HG03432 (cell line): Measurements from ENCODE around the gene PGS1.
"Not testable (repeated sequence)": the region's sequence is repeated elsewhere in the genome, so short reads cannot be mapped to it uniquely, and the experiment has no call there.

Source experiments
- ATAC-seq: cut with Tn5 transposase; IDR thresholded peaks from one replicate; pipeline ENCODE4 v1.9.1; 2021; ENCODE audit warnings: mild to moderate bottlenecking, moderate library complexity; ENCODE audit not compliant: unreplicated experiment

The PGS1 gene

DNA sequence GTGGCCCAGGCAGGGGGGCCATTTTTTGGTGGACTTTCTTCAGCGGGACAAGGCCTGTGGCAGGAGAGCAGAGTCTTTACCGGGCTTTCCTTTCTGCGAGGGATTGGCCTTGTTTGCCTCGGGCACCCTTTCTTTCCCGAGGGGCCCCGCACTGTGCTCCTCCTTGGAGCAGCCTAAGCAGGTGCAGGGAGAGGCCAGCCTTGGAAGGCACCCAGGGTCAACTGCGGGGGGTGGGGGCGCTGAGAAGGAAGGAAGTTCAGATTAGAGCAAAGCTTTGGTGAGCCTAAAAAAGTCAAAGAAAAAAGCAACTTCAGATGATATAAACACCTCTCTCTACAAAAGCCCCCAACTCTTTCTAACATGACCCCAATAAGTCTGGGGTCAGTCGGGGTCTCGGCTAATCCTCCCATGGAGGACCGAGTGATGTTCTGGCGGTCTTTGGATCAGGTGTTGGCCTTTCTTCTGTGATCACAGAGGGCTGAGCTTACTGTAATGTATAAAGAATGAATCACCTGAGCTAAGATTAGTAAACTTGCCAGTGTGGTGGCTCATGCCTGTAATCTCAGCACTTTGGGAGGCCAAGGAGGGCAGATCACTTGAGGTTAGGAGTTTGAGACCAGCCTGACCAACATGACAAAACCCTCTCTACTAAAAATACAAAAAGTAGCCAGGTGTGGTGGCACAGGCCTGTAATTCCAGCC lies 63.0 kb downstream of the PGS1 start:
- ATAC-seq, result no peak

DNA sequence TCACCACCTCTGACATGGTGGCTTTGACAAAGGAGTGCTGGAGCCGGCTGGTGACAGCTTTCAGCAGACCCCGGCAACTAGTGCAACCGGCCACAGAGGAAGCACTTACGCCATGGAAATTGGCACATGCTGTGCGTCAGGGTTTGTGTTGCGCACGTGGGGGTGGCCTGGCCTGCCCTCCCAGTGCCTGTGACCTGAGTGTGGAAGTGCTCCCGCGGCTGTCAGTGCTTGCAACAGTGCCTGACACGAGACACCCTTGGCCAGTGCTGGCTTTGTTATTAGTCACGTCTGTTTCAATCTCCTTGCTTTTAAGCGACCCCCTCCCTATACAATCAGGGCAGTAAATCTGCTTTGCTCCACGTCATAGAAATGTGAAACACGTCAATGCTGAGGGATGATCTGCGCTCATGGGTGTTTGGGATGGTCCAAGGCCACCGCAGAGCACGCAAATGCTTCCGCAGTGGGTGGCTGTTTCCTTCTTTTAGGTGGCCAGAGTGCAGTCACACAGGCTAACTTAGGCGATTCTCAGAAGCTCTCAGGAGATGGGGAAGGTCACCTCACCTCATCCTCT lies 64.3 kb downstream of the PGS1 start:
- ATAC-seq, result no peak

DNA sequence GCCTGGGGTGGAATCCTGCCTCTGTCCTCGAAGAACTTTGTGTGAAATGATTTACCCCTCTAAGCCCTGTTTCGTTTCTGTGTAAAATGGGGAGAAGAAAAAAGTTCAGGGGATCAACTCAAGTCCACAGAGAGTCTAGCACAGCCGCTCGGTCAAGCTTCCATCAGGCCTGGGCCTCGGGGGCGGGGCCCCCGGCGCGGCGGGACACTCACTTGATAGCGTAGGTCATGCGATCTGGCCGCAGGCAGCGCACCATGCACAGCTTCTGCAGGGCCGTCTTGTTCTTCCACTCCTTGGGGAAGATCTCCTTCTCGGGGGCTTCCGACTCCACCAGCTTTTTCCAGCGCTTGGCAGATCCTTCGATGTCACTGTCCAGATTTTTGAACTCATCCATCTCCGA lies 65.9 kb downstream of the PGS1 start:
- no peak for ATAC-seq

DNA sequence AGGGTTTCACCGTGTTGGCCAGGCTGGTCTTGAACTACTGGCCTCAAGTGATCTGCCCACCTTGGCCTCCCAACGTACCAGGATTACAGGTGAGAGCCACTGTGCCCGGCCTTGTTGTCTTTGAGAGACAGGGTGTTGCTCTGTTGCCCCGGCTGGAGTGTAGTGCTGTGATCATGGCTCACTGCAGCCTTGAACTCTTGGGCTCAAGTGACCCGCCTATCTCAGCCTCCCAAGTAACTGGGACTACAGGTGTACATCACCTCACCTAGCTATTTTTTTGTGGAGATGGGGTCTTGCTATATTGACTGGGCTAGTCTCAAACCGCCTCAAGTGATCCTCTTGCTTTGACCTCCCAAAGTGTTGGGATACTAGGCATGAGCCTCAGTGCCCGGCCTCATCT lies 68.4 kb downstream of the PGS1 start:
- no peak for ATAC-seq

DNA sequence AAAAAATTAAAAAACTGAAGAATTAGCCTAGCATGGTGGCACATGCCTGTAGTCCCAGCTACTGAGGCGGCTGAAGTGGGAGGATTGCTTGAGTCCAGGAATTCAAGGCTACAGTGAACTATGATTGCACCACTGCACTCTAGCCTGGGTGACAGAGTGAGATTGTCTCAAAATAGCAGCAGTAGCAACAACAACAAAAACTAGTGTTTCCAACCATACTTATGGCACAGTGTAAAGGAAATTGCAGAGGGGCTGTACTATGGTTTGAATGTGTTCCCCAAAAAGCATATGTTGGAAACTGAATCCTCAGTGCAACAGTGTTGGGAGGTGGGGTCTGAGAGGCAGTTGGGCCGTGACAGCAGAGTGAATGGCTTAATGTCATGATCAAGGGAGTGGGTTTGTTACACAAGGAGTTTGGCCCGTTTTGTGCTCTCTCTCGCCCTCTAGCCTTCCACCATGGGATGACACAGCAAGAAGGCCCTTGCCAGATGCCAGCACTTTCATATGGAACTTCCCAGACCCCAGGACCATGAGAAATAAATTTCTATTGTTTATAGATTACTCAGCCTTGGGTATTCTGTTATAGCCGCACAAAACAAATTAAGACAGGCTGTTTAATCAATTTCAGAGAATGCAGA lies 70.0 kb downstream of the PGS1 start:
- no peak for ATAC-seq

DNA sequence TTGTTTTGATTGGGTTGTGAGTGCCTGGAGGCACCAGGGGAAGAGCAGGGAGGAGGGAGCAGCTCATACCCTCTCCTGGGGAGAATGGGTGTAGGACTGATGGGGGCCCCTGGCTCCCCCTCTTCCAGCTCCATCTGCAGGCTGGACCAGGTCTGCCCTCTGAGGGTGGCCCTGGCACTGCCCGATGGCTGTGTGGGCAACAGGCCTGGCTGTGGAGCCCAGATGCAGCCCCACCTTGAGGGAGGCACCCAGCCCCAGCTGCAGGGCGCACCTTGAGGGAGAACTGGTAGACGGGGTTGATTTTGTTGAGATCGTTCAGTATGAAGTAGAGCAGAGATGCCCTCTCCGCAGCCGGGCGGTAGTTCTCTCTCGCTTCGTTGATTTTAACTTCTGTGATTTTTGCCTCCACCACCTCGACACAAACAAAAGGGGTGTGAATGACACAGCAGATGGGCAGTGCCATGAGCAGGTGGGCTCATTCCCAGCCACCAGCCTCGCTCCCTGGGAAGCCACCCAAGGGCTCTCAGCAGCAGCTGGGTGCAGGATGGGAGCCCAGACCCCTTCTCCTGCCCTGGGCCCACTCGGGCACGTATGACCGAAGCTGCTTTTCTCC lies 71.6 kb downstream of the PGS1 start:
- no peak for ATAC-seq

DNA sequence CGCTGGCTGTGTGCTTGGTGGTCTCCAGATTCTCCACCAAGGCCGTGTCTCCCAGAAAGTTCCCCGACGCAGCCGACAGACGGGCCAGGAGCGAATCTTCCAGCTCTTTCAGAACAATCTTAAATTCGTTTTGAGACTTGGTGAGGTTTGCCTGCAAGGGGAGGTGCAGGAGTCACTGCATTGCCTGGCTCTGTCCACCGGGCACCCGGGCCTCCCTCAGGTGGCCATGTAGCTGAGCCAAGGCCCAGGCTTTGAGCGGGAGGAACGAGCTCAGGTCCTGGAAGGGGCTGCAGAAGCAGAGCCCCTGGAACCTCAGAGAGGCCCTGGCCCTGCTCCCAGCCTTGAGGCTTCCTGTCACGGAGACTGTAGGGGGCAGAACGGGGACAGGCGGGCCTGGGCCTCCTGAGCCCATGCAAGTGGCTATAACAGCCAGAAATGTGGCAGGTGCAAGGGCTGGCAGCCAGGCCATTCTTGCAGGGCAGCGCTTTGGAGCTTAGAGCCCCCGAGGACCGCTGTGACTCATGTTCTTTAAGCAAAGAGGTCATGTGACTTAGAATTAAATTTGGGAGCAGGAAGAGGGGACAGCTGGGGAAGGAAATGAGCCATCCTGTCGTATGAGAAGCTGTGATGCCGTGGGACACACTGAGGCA lies 72.4 kb downstream of the PGS1 start:
- no peak for ATAC-seq

DNA sequence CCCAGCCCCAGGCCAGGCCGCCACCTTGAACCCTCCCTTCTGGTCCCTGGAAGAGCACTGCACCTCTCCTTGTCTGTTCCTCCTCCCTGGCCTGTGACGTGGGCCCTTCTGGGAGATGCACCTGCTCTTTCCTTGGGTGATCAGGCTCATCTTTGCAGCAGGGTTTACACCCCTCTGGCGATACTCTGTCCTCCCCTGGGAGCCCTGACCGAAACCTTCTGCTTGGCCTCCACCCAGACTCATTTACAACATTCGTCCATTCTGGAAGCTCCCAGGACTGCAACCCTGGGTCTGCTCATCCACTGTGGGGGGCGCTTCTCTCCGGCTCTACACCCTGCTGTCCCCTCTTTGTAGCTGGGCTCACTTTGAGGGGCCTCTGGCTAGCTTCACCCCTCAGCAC lies 73.3 kb downstream of the PGS1 start:
- ATAC-seq, result no peak

DNA sequence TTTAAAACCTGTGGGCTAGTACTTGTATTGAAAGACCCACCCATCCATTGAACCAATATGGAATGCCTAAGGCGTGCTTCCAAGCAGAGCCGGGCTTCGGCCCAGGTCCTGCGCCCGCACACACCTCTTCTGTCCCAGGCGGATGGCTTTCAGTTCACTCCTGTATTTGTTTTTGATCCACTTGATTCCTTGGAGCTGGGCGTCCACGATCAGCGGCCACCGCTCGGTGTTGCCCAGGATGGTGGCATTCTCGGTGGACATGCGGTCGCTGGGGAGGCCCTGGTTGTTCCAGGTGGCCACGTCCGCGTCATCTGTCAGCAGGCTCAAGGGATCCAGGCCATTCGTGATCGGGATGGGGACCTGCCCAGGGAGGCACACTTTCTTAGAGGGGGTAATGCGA lies 75.9 kb downstream of the PGS1 start:
- no peak for ATAC-seq

DNA sequence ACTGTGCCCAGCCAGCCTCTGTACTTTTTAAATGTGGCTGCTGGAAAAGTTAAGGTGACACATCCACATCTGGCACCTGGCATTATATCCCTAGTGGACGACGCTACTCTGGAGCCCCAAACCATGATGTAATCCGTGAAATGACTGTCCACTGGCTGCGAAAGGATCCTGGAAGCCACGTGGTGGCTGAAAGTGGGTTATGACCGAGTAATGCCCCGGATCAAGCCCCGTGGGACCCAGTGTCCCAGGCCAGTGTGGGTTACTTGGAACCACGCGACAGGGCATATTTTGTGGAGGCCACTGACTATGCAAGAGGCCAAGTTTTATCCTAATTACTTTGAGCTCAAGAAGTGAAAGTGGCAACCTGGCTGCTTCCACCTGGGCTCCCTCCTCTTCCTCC lies 79.6 kb downstream of the PGS1 start:
- ATAC-seq, result no peak

DNA sequence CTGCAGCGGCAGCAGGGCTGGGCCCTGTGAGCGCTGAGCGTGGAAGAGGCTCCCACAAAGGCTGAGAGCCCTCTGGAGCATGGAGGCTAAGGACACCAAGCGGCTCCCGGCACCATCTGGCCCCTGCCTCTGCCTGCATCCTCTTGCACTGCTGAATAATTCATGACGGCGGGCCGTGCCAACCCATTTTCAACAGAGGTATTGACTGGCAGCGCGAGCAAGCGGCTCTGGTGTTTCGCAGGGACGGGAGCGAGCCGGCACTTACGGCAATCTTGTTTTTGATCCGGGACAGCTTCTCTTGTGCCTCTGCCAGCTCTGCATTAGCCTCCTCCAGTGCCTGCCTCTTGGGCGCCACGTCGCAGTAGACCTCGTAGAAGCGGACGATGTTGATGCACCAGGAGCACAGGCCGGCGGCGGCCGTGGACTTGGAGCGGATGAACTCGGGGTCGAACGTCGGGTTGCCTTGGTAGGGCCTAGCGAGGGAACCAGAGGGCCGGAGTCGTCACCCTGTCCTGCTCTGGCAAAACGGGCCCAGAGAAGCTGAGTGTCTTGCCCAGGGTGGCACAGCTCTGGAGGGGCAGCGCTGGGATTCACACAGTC lies 80.4 kb downstream of the PGS1 start:
- no peak for ATAC-seq

DNA sequence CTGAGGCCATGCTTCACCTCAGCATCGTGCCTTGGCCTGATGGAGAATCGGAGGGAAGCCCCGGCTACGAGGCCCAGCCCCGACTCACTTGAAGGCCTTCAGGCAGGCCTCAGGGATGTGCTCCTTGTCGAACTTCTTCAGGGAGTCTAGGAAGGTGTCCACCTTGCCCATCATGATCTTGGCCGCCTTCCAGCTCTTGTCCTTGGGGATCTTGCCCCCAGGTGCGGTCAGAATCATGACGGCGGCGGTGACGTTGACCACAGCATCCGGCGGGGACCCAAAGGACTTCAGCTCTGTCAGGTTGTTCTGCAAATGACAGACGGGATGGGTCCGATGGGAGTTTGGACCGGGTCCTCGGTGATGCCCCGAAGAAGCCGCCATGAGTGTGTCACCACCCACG lies 81.2 kb downstream of the PGS1 start:
- ATAC-seq, result no peak

DNA sequence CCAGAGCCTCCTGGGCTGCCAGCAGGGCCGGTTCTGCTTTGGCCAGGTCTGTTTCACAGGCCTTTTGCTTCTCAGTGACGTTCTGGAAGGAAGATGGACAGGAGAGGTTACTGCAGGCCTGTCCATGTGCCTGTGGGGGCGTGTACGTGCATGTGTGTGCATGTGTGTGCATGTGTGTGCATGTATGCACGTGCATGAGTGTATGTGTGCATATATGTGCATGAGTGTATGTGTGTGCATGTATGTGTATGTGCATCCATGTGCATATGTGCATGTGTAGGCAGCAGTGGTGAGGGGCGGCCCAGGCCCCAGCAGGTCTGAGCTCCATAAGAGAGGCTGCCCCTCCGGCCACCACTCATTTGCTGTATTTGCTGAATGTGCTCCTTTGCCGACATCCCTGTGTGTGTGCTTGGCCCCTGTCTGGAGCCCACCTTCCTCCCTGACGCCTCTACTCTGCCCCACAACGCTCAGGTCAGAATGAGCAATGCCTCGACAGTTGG lies 81.8 kb downstream of the PGS1 start:
- ATAC-seq, result no peak

DNA sequence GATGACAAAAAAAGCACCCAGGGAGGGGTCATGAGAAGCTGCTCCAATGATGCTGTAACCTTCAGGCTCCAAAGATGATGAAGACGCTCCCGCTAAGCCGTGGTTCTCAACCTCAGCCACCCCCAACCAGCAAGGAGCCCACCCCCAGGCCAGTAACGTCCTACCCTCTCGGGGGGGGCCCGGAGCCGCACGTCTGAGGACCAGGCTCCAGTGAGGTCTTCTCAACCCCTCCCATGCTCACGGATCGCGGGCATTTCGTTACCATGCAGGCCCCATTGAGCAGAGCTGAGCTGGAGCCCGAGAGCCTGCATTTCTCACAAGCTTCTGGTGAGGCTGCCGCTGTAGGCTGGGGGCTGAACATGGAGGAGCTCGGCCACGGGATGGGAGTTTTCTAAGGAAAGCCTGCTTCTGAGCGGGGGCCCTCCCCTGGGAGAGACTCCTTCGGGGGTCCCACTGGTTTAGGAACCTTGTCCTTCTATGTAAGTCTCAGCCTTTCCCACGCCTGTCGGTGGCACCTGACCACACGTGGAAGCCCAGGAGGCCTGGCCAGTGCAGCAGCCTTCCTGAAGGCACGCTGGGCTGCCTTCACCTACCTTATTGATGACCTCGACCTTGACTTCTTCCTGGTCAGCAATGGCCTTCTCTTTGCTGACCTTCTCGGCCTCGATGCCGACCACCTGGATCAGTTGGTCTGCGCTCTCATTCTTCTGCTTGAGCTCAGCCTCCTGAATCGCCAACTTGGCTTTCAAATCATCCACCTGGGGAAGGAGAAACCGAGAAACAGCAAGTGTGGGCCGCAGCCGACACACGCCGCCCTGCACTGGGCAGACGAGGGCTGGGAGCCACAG lies 82.7 kb downstream of the PGS1 start:
- no peak for ATAC-seq

DNA sequence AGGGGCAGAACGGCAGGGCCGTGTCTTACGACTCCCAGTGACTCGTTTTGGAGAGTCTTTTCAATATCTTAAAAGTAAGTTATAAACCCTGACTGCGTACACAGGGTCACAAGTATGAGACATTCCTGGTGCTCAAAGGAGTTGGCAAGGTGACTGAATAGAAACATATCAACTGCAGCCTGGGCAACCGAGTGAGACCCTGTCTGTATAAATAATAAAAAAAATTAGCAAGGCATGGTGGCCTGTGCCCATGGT lies 83.3 kb downstream of the PGS1 start:
- no peak for ATAC-seq

DNA sequence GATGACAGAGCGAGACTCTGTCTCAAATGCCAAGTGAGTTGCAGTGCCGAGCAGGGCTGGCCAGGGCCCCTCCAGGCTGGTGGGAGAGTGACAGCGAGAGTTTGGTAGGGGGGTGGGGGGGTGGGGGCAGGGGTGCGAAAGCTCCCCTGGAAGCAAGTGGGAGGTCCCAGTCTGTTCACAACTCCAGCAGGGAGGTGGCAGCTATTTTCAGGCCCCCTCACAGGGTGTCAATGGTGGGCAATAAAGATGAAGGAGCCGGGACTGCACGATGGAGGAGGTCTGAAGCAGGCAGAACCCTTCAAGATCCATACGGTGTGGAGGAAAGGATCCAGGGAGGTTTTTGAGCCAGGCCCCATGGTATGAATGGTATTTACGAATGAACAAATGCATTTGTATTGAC lies 83.7 kb downstream of the PGS1 start:
- no peak for ATAC-seq

DNA sequence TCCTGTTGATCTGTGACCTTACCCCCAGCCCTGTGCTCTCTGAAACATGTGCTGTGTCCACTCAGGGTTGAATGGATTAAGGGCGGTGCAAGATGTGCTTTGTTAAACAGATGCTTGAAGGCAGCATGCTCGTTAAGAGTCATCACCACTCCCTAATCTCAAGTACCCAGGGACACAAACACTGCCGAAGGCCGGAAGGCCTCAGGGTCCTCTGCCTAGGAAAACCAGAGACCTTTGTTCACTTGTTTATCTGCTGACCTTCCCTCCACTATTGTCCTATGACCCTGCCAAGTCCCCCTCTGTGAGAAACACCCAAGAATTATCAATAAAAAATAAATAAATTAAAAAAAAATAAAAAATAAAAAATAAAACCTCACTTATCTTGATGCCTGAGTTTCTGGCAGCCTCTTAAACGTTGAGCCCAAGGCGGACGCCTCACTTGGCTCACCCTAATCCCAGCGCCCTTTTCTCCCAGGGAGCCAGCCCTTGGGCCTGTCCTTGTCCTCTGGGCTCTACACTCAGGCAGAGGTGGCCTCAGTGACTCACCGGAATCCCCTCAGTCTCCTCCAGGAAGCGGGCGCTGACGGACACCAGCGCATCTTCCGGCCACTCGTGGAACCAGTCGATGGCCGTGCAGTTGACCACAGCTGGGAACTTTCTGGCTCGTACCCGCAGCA lies 87.8 kb downstream of the PGS1 start:
- not testable (repeated sequence) for ATAC-seq

DNA sequence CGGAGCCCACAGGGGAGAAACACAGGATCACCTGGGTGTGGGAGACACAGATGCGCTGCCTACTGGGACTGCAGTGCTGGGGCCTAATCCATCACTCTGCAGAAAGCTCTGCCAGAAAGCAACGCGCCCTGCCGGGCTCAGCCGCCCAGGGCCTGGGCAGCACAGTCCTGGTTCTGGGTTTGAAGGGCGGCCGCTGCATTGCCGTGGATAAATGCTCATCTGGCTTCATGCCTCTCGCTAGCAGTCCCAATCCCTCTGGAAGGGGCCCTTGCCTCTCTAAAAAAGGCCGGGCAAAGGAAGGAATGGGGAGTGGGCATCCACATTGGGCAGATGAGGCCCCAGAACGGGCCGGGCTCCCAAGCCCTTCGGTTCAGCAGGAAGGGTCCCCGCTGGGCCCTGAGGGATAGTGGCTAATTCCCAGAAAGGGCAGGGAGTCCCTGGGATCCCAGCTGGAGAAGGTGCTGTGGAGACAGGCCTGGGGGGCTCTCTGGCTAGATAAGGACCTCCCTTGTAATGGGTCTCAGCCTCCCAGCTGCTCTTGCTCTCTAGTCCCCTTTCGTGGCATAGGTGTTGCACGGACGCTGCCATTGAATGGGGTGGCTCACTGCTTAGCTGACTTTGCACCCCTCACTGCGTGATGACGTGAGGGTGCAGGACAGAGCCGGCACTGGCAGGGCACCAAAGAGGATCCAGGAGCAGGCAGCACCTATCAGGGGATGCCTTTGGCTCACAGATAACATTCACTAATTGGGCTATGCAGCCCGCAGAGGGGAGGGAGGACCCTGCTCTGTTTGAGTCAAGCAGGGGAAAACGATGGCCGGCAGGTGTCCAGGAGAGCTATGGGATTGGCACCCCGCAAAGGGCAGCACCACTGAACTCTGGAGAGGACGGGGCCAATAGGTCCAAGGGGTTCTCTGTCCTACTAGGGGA lies 88.6 kb downstream of the PGS1 start:
- ATAC-seq, result no peak

DNA sequence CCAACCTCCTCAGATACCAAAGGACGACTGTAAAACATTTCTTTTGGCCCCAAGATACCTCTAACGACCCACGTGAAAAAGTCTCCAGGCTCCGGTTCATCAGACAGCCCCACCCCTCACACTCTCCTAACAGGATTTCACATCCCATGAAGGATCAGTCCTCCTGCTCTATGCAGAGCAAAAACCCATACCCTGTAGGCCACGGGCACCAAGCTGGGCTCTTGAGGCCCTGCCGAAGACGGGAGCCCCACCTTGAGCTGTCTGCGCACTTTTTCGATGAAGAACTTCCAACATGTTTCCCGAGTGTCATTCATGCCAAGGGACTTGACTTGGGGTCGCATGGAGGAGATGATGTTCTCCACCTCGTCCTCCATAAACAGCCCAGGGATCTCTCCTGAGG lies 89.9 kb downstream of the PGS1 start:
- no peak for ATAC-seq
